ENCODE results near the gene COX6A1.
"Not testable (repeated sequence)": the region's sequence is repeated elsewhere in the genome, so short reads cannot be mapped to it uniquely, and the experiment has no call there.

COX6A1 gene

DNA sequence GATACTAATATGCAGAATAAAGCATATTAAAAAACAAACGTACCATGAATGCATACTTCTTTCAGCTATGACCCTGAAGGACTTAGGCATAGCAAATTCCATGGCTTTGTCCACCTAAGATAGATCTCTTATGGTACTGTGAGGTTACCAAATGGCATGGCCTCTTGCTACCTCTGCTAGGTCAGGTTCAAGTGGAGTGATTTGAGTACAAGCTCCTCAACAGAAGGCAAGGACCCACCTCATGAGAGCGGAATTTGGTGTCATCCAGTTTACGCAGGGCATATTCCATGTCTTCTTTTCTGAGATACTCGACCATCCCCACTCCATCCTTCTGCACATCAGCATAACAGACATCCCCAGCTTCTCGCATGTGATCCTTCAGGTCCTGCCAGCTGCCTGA lies 25.8 kb downstream of the COX6A1 start:
- no peak for DNase-seq

DNA sequence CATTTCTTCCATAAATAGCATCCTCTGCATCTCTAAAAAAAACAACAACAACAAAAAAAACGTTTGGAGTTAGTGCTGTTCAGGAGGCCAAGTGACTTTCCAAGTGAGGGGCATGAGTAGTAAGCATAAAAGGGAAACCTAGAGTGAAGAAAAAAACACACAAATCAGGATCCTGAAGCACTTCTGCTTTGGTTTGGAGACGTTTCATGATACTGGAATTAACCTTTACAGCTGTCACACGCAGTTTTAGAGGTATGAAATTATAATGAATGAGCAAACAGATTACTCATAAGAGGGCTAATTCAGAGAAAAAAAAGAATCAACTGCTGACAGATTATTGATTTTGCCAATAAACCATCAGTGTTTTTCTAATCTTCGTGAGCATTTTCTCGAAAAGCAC lies 27.8 kb downstream of the COX6A1 start:
- DNase-seq: no peak

DNA sequence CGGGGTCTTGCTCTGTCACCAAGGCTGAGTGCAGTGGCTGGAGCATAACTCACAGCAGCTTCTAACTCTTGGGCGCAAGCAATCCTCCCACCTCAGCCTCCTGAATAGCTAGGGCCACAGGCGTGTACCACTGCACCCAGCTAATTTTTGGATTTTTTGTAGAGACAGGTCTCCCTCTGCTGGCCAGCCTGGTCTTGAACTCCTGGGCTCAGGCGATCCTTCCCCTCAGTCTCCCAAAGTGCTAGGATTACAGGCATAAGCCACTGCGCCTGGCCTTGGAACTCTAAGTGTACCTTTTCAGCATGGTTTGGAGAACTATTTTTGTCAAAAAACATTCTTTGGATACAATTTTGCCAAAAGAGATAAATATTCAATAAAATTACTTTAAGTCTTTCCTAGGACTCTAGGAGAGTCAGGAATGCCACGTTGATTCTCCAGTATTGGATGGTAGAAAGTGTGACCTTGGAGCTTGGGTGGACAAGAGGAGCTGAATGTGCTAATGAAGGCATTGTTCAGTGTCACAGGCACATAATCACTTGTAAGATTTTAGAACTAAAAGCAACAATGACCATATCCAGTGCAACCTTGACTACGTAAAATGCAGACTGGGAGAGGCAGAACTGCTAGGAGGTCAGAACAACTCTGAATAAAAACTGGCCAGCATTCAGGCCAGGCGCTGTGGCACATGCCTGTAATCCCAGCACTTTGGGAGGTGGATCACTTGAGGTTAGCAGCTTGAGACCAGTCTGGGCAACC lies 28.8 kb downstream of the COX6A1 start:
- DNase-seq: peak; percentile 12

DNA sequence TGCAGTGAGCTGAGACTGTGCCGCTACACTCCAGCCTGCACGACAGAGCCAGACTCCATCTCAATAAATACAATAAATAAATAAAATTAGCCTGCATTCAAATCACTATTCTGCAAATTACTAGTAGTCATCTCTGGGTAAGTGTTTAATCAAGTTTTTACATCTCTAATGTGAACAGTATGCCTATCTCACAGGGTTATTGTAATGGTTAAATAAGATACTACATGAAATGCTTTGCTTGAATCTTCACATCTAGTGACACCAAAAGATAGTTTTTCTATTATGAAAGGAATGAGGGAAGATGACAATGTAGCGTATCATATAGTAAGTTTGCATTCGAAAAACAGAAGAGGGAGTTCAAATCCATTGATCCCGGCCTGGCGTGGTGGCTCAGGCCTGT lies 29.5 kb downstream of the COX6A1 start:
- no peak for DNase-seq

DNA sequence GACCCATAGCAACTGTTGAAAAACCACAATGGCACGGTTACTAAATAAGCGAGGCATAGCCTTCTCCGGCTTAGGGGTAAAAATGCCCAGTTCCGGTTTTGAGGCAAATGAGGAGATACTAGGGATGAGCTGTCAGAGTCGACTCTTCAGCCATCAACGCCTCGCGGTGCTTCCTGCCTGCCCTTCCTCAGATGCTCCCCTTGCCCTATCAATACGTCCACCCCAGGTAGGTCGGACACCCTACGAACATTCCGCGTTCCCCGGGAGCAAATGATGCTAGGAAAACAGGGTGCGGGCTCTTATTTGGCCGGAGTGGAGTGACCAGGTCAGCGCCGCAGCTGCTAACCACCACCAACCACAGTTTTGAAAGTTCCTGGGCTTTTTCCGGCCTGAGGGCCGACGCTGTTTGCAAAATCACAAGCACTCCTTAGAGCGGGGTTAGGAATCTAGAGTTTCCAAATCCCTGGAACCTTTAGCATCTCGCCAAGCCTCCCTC lies 30.5 kb downstream of the COX6A1 start:
- no peak for DNase-seq

DNA sequence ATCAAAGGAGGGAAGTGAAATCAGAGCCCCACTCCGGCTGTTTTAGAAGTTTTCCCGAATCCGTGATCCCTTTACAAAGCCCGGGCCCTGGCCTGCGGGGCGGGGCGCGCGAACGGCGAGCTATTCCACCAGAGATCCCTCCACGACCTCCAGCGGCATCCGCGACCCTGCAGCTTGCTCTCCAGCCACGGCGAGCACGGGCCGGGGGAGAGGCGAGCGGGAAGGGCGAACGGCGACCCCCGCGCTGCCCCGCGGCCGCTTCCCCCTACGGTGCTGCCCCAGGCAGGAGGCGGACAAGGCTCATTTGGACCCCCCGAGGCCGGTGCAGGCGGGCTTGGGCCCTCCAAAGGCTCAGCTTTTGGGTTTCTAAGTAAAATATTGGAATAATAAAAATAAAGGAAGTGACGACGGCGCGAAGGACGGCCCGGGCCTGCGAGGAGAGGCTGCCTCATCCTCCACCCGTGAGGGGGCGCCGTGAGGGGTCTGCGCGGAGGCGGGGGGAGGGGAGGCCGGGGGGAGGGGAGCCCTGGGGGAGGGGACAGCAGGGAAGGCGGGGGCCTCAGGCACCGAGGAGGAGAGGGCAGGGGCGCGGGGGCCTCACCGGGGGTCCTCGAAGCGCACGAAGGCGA lies 31.0 kb downstream of the COX6A1 start:
- peak; percentile 76 for DNase-seq

DNA sequence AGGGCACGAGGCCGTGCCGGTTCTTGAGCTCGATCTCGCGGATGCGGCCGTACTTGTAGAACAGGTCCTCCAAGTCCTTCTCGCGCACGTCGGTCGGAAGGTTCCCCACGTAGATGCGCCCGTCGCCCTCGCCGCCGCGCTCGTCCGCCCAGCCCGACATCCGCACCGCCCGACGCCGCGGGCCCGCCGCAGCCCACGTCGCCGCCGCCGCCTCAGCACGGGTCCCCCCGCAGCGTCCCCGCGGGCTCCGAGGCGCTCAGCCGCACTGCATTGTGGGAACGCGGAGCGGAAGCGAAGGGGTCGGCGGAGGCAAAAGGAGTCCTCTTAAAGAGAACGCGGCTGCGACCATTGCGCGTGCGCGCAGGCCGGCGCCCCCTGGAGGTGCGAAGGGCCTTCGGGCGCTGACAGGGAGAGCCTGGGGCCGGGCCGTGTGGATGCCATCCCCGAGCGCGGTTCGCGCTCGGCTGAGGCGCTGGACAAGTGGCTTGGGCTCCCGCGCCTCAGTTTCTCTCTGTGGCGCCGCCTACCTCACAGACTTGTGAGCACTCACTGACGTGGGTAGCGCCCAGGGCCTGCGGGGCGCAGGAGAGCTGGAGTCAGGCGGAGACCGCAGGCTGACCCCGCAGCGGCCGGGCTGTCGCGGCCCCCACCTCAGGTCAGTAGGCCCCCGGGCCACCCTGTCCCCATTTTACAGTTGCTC lies 31.7 kb downstream of the COX6A1 start, which contains the start of gene SRSF9:
Gene SRSF9, minus strand, starts transcription at position 299 of the 700 bp plus-strand sequence. Its CDS starts 139 bp downstream, at position 160.
- DNase-seq: peak; percentile 85

DNA sequence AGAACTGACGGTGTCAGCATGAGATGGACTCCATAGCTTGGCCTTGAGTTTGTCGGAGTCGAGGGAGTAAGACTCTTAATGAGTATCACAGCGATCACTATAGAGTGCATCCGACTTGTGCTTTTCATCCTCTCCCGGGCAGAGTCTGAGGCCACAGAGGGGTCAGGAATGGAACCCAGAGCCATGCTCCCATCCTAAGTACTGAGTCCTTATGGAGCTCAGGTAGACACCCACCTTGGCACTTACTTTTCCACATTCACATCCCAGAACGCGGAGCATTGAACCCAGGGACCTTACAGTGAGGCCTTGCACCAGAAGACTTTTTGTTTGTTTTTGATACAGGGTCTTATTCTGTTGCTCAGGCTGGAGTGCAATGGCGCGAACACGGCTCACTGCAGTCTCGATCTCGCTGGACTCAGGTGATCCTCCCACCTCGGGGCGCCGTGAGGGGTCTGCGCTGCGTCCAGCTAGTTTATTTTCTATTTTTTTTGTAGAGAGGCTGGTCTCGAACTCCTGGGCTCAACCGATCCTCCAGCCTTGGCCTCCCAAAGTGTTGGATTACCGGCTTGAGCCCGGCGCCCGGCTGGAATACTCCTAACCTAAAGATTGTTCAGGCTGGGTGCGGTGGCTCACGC lies 32.4 kb downstream of the COX6A1 start:
- no peak for DNase-seq

DNA sequence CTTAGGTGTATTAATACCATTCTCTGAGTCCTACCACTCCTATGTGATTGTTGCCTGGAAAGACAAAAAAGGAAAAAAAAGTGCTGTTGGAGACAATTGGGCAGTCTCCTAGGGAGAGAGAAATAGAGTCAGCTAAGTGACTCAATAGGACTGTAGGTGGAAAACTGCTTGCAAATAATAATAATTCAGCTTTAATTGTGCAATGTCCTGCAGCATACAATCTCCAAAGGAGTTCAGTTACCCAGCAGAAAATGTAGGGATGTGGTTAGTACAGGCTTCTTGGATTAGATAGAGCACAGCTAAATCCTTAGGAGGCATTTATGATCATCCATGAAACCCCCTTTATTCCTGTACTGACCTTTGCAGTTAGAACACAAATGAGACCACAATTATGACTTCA lies 34.6 kb downstream of the COX6A1 start:
- no peak for DNase-seq

DNA sequence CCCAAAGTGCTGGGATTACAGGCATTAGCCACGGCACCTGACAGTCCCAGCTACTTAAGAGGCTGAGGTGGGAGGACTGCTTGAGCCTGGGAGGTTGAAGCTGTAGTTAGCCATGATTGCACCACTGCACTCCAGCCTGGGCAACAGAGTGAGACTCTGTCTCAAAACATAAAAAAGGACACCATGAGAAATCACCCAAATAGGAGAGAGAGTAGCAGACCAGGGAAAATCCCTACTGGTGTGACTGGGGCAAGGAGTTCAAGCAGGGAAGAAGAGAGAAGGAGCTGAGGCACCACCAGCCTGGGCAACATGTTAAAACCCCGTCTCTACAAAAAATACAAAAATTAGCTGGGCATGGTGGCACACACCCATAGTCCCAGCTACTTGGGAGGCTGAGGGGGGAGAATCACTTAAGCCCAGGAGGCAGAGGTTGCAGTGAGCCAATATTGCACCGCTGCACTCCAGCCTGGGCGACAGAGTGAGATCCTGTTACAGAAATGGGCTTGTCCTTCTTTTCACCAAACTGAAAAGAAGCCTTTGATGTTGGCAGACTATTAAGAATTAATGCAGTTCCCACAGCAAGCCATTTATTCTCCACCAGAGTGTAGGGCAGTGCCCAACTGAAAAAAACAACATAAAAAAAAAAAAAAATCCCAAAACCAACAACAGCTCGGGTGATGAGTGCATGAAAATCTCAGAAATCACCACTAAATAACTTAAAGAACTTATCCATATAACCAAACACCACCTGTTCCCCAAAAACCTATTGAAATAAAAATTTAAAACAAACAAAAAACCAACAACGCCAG lies 36.1 kb downstream of the COX6A1 start:
- no peak for DNase-seq

DNA sequence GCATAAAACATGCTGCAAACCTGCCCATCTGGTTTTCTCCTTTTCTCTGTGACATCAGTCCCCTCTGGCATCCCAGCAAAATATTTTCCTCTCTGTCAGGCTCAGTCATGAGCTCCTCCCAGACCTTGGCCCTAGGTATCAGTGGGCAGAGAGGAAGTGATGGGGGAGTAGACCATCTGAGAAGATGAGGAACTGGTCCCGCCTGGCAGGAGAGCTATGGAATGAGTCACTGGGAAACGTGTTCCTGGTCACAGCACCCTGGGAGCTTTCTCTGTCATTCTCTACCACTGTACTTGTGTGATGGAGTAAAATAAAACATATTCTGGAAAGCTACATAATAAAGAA lies 36.7 kb downstream of the COX6A1 start:
- DNase-seq: peak; percentile 33

DNA sequence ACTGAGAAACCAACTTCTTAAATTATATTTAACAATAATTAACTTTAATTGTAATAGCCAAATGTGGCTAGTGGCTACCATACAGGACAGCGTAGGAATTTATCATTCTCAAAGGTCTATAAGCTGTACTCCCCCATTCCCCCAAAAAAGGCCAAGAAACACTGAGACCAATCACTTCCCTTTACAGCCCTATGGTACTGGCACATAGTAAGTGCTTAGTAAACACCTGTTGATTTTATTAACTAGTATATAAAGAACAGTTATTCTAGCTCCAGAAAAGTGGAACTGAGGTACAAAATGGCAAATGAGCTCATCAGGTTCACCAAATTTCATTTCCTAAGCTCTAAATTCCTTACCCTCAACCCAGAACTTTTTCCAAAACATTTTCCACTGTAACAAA lies 37.7 kb downstream of the COX6A1 start:
- no peak for DNase-seq

DNA sequence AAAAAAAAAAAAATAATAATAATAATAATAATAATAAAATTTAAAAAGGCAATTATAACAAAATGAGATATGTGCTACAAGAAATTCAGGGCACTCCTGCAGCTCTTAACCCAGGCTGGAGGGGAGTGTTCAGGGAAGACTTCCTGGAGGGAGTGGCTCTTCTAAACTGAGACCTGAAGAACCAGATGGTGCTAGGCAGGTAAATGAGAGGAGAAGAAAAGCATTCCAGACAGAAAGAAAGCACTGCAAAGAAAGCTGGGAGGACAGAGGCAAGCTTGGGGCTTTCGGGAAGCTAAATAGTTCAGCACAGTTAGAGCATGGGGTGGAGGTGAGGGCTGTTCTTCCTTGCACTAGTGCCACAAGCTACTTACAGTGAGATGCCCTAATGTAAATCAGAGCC lies 41.5 kb downstream of the COX6A1 start:
- no peak for DNase-seq

DNA sequence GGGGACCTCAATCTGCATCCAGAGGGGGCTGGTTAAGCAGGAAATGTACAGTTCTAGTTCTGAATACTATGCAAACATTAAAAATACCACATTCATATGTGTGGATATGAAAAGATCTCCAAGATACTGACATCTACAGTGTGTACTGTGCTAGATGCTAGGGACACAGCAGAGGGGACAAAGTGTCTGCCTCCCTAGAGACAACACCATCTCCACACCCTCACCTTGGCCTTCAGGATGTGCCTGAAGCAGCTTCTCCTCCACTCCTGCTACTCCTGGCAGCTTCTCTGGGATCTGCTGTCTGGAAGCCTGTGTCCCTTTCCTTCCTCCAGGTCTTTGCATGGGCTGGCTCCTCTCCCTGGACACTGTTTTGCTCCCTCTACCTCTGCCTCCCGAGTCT lies 42.3 kb downstream of the COX6A1 start:
- DNase-seq: no peak

DNA sequence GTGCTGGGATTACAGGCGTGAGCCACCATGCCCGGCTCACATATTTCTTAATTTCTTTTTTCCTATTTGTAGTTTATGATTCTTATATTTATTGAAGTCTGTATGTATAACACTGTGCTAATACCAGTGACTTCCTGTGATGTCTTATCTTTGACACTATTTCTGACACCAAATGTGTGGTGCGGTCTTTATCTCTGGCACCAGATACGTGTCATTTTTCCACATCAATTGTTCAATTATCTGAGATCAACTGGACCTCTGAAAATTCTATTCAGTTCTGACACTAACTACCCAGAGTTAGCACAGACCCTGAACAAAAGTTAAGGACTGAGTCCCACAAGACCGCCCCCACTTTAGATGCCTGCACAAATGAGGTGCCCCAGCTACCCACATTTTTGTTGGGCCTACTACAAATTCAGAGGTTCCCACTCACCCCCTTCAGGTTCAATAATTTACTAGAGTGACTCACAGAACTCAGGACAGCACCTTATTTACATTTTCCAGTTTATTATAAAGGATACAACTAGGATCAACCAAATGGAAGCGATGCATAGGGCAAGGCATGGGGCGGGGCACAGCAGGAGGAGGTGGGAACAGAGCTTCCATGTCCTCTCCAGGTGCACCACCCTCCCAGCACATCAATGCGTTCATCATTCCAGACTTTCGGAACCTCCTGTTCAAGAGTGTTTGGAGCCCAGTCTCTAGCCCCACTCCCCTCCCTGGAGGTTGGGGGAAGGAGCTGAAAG lies 43.3 kb downstream of the COX6A1 start:
- DNase-seq: no peak

DNA sequence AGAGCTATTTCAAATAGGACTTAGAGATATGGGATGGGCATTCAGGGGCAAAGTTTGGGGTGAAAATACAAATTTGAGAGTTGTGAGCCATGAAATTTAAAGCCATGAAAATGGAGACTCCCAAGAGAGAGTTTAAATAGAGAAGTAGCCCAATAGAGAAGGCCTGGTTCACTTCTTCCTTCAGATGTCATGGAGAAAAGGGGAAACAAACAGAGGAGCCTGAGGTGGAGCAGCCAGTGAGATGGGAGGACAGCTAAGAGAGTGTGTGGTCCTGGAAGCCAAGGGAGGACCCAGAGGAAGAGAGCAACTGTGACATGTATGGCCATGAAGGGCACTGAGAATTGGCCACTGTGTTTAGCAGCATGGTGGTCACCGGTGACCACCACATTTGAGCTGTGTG lies 45.7 kb downstream of the COX6A1 start:
- DNase-seq: no peak

DNA sequence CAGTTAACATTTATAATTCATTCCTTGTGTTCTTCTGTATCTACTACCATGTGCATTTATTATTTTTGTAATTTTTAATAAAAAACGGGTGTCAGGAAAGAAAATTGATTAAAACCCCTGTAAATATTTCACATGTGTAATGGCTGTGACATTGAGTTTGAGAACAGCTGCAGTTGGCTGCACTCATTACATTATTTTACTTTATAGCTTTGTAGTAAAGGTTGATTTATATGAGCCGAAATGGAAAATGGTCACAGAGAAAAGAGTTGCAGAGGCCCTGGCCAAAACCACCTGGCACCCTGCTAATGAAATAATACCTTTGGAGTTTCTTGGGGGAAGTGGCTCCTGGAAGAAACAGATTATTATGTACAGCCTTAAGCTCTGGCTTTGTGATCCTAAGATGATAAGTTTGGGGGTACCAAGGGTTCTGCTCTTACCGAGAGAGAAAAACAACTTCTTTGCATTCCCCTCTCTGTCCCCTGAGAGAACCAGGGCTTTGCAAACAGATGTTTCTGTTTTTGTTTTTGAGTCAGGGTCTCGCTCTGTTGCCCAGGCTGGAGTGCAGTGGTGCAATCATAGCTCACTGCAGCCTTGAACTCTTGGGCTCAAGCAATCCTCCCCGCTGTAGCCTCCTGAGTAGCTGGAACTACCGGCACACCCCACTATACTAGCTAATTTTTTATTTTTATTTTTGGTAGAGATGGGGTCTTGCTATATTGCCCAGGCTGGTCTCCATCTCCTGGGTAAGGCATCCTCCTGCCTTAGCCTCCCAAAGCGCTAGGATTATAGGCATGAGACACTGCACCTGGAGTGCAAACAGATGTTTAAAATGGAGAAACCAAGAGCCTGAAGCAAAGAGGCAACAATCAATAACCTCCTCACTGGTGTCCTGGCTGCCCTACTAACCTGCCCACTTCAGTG lies 48.3 kb downstream of the COX6A1 start:
- DNase-seq: no peak

DNA sequence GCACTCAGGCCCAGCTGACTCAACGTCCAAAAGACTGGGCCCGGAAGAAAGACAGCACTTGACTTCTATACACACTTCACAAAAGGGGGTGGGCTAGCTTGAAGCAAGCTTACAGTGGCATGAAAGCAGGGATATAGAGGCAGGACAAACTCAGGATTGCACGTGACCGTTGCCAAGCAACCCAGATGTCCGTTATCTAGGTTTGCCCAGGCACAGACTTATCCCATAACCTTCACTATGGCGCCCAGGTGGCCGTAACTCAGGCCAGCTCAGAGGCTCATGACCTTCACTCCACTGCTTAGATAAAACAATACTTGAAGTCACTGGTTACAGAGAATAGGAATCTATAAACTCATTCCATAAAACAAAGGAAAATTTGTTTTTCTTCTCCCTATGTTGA lies 49.6 kb downstream of the COX6A1 start:
- not testable (repeated sequence) for DNase-seq

DNA sequence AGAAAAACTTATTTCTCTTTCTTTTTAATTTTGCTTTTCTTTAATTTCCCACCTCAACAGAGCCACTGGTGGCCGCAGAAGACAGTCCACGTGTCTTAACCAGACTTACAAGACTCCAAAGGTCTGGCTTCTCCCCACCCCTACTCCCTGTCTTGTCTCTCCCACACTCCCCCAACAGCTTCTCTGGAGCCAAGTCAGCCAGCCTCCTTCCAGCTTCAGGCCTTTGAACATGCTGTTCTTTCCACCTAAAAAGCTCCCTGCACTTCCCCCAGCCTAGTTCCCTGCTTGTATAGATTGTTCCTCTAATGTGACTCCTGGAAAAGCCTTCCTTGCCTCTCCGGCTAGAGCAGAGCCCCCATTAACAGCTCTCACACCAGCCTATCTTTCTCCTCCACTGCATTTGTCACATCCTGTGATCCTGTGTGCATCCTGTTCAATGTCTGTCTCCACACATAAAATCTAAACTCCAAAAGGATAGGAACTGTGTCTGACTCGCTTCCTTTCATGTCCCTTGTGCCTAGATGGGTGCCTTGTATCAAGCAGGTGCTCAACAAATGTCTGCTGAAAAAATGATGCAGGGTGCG lies 50.2 kb downstream of the COX6A1 start:
- no peak for DNase-seq

DNA sequence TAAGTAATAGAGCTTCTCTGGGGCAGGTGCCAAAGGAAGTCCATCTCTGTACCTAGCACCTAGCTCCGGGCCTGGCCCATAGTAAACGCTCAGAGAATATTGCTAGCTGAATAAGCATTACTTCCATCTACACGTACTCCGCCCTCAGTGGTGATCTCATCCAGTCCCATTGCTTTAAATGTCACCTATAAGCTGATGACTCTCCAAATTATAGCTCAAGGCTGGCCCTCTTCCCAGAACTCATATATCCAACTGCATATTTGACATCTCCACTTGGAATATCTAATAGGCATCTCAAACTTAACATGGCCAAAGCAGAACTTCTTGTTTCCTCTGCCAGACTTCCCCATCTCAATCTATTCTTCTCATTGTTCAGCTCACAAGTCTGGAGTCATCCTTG lies 51.1 kb downstream of the COX6A1 start:
- DNase-seq: no peak
